Ammon's horn (tissue), 1 donor: Measurements from ENCODE around the gene PLEKHG7.

Experiments used
- DNase-seq: peaks from one replicate; pipeline ENCODE4 v3.0.0-alpha.2; 2016; ENCODE audit warnings: low spot score

PLEKHG7 gene

GRCh38 chr12:92715625-92716024, 12.8 kb downstream of the PLEKHG7 start:
- DNase-seq, result no peak

GRCh38 chr12:92717202-92717601, 14.4 kb downstream of the PLEKHG7 start:
- DNase-seq, result no peak

GRCh38 chr12:92718483-92718990, 15.7 kb downstream of the PLEKHG7 start:
- DNase-seq, result no peak

- no peak for DNase-seq
These were observed 16.9 kb downstream of the PLEKHG7 start for GRCh38 chr12:92719674-92720073.

GRCh38 chr12:92721130-92721529, 18.3 kb downstream of the PLEKHG7 start:
- DNase-seq, result no peak

- DNase-seq, result no peak
These were observed 18.9 kb downstream of the PLEKHG7 start for GRCh38 chr12:92721656-92722055.

- peak; percentile 36 for DNase-seq
These were observed 20.1 kb downstream of the PLEKHG7 start for GRCh38 chr12:92722897-92723296.

- DNase-seq, result no peak
These were observed 24.1 kb downstream of the PLEKHG7 start for GRCh38 chr12:92726850-92727249.

- DNase-seq, result peak; percentile 21
These were observed 27.1 kb downstream of the PLEKHG7 start for GRCh38 chr12:92729773-92730305.

GRCh38 chr12:92730758-92731157, 28.0 kb downstream of the PLEKHG7 start:
- no peak for DNase-seq

GRCh38 chr12:92732216-92732615, 29.4 kb downstream of the PLEKHG7 start:
- DNase-seq, result peak; percentile 7

- DNase-seq, result no peak
These were observed 29.9 kb downstream of the PLEKHG7 start for GRCh38 chr12:92732716-92733115.

- no peak for DNase-seq
These were observed 30.4 kb downstream of the PLEKHG7 start for GRCh38 chr12:92733181-92733580.

GRCh38 chr12:92733661-92734060, 30.9 kb downstream of the PLEKHG7 start:
- DNase-seq, result no peak

GRCh38 chr12:92735131-92735721, 32.4 kb downstream of the PLEKHG7 start:
- DNase-seq, result peak; percentile 69

- no peak for DNase-seq
These were observed 33.8 kb downstream of the PLEKHG7 start for GRCh38 chr12:92736605-92737004.

- no peak for DNase-seq
These were observed 35.4 kb downstream of the PLEKHG7 start for GRCh38 chr12:92737855-92738850.

- DNase-seq, result no peak
These were observed 36.3 kb downstream of the PLEKHG7 start for GRCh38 chr12:92739113-92739512.

GRCh38 chr12:92740411-92740810, 37.6 kb downstream of the PLEKHG7 start:
- no peak for DNase-seq

- DNase-seq, result no peak
These were observed 40.2 kb downstream of the PLEKHG7 start for GRCh38 chr12:92743026-92743425.

GRCh38 chr12:92745856-92746550, 43.2 kb downstream of the PLEKHG7 start:
- peak; percentile 49 for DNase-seq

- DNase-seq, result no peak
These were observed 44.4 kb downstream of the PLEKHG7 start for GRCh38 chr12:92747151-92747550.
